GM18858 (cell line): Measurements from ENCODE around the gene AP1S3.
A peak's percentile ranks its signal among the peaks of the same experiment; 100 is the strongest.
"Not testable (repeated sequence)": the region's sequence is repeated elsewhere in the genome, so short reads cannot be mapped to it uniquely, and the experiment has no call there.

ENCODE experiments used
- ATAC-seq: cut with Tn5 transposase; IDR thresholded peaks from one replicate; pipeline ENCODE4 v1.9.1; 2021; ENCODE audit not compliant: unreplicated experiment

AP1S3 gene

DNA sequence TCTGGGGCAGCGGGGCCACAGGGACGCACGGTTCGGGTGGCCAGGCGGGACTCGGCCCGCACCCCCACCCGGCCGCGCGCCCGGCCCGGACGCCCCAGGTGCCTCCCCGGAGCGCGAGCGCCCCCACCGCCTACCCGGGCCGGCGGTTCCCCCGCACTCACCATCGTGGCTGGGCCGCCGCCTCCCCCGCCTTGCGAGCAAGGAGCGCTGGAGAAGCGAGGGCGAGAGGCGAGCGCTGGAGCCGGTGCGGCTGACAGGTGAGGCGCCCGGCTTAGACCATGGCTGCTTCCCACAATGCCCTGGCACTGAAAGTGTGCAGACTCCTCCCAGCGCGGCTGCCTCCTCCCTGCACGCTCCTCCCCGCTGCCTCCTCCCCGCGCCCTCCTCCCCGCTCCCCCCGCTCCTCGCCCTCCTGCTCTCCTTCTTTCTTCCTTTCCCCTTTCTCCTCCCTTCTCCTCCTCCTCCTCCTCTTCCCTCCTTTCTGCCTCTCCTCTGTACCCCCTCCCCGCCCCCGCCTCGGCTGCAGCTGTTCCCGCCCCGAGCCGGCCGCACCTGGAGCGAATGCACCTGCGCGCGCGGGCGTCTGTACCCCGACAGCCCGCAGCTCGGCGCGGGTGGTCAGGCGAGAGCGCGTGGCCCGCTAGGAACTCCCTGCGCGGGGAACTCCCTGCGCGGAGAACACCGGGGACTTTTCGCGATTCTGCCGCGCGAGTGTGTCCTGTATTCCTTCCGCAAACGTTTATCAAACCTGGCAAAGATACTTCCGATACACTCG lies at the start of gene AP1S3:
Gene AP1S3, minus strand, starts transcription at position 296 of the 775 bp plus-strand sequence. Its CDS starts 132 bp downstream, at position 164.
- ATAC-seq: peak; percentile 54

DNA sequence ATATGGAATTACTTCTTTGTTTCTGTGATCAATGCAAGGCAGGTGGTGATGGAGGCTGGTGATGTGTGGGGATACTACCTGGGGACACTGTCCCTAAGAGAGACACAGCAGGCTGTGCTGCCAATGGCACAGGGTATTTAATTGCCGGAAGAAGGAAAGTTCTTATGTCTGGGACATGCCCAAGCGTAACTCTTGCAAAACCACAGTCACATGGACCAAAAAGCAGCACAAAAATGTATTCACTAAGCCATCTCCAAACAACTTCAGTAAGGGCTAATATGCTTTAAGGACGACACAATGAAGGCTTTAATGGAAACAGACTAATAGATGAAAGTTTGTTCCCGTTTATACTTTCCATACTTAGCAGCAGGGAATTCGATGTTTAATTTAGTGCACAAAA lies 49.7 kb upstream of the AP1S3 start:
- no peak for ATAC-seq

DNA sequence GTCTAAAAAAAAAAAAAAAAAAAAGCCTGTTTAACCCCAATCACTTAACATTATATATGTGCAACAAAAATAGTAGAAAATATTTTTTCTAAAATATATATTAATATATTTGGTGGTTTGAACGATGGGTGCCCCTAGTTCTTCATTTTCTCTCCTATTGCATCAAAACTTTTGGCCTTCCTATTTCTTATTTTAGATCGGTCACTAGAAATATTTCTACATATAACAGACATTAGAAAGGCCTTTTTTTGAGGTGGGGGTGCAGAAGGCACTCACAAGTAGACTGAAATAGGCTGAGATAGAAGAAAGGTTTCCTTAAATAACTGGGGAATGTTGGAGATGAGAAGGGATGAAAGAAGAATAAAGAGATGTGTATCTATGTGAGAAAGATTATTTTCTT lies 49.3 kb upstream of the AP1S3 start:
- no peak for ATAC-seq

DNA sequence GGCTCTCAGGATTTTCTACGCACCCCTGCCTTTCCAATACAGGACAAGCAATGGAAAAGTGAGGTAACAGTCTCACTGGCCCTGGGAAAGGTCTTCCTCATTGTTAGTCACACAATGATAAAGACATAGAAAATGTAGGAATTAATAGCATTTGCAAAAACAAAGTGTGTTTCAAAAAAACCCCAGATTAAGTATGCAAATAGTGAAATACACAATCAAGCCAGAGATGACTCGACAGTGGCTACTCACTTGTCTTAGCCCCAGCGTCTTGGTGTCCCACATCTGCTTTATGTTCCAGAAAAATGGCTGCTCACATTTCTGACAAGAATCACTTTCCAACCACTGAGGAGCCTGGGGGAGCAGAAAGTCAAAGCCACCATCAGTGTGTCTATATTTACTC lies 47.0 kb upstream of the AP1S3 start:
- peak; percentile 86 for ATAC-seq

DNA sequence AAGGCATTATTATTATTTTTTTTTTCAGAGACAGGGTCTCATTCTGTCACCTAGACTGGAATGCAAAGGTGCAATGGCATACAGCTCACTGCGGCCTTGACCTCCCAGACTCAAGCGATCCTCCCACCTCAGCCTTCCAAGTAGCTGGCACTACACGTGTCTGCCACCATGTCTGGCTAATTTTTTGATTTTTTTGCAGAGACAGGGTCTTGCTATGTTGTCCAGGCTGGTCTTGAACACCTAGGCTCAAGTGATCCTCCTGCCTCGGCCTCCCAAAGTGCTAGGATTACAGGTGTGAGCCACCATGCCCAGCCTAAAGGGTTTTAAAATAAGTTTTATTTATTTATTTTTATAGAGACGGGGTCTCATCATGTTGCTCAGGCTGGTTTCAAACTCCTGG lies 45.3 kb upstream of the AP1S3 start:
- ATAC-seq: no peak

- no peak for ATAC-seq
Observed at GRCh38 chr2:223880796-223881195, 43.4 kb upstream of the AP1S3 start.

- ATAC-seq: no peak
Observed at GRCh38 chr2:223877721-223878410, 40.5 kb upstream of the AP1S3 start.

DNA sequence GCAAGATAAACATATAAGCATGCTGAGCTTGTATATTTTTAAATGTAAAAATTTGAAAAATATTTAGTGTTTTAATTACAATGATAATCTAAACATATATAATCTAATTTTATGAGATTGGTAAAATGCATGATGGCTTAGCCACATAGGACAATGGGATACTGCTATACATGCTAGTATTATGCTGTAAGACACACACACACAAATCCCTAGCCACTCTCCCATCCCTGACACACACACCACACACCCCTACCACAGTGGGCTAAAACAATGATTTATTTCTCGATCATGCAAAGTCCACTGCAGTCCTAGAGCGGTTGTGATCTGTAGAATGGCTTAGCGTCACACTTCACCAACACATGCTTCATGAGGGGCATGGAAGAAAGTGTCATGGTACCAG lies 36.3 kb upstream of the AP1S3 start:
- ATAC-seq: no peak

- ATAC-seq: not testable (repeated sequence)
Observed at GRCh38 chr2:223872772-223873171, 35.4 kb upstream of the AP1S3 start.

GRCh38 chr2:223871661-223872060 lies 34.3 kb upstream of the AP1S3 start:
- not testable (repeated sequence) for ATAC-seq

DNA sequence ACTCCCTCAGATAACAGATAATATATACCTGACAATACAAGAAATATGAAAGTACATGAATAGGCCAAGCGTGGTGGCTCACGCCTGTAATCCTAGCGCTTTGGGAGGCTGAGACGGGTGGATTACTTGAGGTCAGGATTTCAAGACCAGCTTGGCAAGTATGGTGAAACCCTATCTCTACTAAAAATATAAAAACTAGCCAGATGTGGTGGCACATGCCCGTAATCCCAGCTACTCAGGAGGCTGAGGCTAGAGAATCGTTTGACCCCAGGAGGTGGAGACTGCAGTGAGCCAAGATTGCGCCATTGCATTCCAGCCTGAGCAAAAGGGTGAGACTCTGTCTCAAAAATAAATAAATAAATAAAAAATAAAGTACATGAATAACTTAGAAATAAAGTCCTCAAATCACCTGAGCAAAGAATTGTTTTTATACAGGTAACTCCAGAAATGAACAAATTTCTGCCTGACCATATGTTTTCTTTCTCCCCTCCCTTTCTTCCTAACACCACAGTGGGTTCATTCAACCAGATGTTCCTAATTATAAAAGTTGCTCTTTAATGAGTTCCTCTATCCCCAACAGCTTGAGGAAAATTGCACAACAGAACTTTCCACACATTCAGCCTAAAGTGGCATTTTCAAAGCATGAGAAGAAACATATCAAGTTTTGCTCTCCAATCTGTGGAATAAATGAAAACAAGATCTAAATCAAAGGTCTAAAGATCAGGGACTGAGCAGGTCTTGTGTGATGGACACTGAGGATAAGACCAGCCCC lies 33.6 kb upstream of the AP1S3 start:
- ATAC-seq: no peak

GRCh38 chr2:223868005-223868404 lies 30.6 kb upstream of the AP1S3 start:
- ATAC-seq: peak; percentile 49

- no peak for ATAC-seq
Observed at GRCh38 chr2:223865907-223866508, 28.6 kb upstream of the AP1S3 start.

DNA sequence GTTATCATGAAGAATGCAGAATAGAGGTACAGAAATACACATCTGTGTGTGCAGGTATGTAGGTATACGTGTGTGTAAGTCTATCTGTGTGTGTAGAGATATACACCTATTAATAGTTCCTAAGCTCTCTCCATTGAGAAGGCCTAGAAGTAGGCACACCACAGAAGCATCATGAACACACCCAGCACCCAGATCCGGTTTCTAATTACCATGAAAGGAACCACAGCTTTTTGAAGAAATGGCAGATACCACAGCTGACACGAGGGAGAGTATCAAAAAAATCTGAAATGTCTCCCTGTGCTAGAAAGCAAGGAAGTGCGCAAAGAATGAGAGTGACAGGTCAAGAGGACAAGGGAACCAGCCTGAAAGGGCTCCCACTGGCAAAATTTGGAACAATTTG lies 27.7 kb upstream of the AP1S3 start:
- no peak for ATAC-seq

DNA sequence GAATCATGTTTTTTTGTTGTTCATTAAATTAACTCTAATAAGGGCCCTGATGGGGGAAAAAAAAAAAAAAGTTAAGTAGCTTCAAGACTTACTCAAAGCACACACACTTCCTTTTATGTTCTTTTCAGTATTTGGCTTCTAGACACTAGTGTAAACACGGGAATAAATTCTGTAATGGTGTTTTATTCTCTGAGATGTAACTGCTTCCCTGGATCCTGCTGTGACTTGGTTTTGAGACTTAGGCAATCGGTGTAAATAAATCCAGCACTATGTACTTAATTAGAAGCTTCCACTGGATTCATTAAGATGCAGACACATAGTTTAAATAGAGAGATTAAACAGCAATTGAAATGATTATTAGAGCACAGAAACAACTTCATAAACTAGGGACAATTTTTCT lies 26.1 kb upstream of the AP1S3 start:
- ATAC-seq: no peak

GRCh38 chr2:223860809-223861738 lies 23.7 kb upstream of the AP1S3 start:
- ATAC-seq: no peak

DNA sequence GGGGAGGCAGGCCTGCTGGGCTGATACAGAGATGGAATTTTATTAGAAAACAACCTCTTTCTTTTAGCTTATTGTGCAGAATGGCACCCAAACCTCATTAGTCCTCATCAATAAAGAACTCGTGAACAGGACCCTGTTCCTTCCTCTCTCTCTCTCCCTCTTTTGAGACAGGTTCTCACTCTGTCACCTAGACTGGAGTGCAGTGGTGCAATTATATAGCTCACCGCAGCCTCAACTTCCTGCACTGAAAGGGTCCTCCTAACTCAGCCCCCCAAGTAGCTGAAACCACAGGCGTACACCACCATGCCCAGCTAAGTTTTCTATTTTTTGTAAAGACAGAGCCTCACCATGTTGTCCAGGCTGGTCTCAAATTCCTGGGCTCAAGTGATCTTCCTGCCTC lies 21.7 kb upstream of the AP1S3 start:
- no peak for ATAC-seq

GRCh38 chr2:223856584-223856983 lies 19.2 kb upstream of the AP1S3 start:
- ATAC-seq: no peak

GRCh38 chr2:223856021-223856420 lies 18.6 kb upstream of the AP1S3 start:
- no peak for ATAC-seq

DNA sequence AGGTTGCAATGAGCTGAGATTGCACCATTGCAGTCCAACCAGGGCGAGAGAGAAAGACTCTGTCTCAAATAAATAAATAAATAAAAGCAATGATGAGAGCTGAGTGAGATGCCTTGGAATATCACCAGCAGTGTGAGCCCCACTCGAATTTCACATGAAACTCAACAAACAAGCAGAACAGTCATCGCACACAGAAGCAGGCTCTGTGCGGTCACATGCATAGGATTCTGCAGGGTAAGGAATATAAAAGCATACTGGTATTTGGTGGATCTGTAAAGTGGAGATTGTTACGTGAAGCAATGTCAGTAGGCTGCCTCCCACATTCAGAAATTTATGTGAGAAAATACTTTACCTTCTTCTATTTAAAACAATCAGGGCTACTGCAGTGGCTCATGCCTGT lies 18.0 kb upstream of the AP1S3 start:
- no peak for ATAC-seq
